Astrocyte (in vitro differentiated cells and primary cell): ENCODE data around the gene ZXDC. TPM values are rescaled to one million over a fixed set of nuclear protein-coding genes. Genes with fewer than 3 reads are reported as not detected.

Source experiments
- DNase-seq: peaks from one replicate; pipeline ENCODE4 v3.0.0-alpha.2; 2010; ENCODE audit warnings: low read depth
- FAIRE-seq: peaks from 2 replicates; lab custom pipeline; 2011; peaks lifted over from hg19 to GRCh38; lab: Jason Lieb, UNC
- H2AFZ ChIP-seq: 2 replicates; pipeline ENCODE4 v1.6.0; 2012; ENCODE audit warnings: low read depth, low read length, inconsistent platforms
- H3K27ac ChIP-seq: 2 replicates; pipeline ENCODE4 v1.5.1; 2011; ENCODE audit warnings: low read depth, low read length, inconsistent platforms
- H3K27me3 ChIP-seq: 2 replicates; pipeline ENCODE4 v1.6.0; 2011; ENCODE audit warnings: low read length, inconsistent platforms; ENCODE audit not compliant: insufficient read depth
- H3K36me3 ChIP-seq: 2 replicates; pipeline ENCODE4 v1.5.1; 2011; ENCODE audit warnings: low read length, inconsistent platforms; ENCODE audit not compliant: insufficient read depth
- H3K4me1 ChIP-seq: 2 replicates; pipeline ENCODE4 v1.5.1; 2011; ENCODE audit warnings: low read length, inconsistent platforms; ENCODE audit not compliant: insufficient read depth
- H3K4me2 ChIP-seq: 2 replicates; pipeline ENCODE4 v1.6.0; 2012; ENCODE audit warnings: low read length, inconsistent platforms
- H3K4me3 ChIP-seq: 2 replicates; pipeline ENCODE4 v1.5.1; 2011; ENCODE audit warnings: low read depth, mild to moderate bottlenecking, low read length, inconsistent platforms; ENCODE audit not compliant: insufficient read depth
- H3K79me2 ChIP-seq: 2 replicates; pipeline ENCODE4 v1.6.0; 2012; ENCODE audit warnings: mild to moderate bottlenecking, low read length, inconsistent platforms; ENCODE audit not compliant: insufficient read depth
- H3K9ac ChIP-seq: 2 replicates; pipeline ENCODE4 v1.6.0; 2012; ENCODE audit warnings: mild to moderate bottlenecking, low read length, inconsistent platforms
- H3K9me3 ChIP-seq: 2 replicates; pipeline ENCODE4 v1.5.1; 2012; ENCODE audit warnings: low read depth, mild to moderate bottlenecking, low read length, inconsistent platforms; ENCODE audit not compliant: insufficient read depth
- H4K20me1 ChIP-seq: 2 replicates; pipeline ENCODE4 v1.6.0; 2012; ENCODE audit warnings: low read length, inconsistent platforms; ENCODE audit not compliant: insufficient read depth
- H3K27ac Mint-ChIP-seq: one replicate; pipeline ENCODE4 v1.8.0; 2021; ENCODE audit warnings: mild to moderate bottlenecking, mixed read lengths; ENCODE audit not compliant: unreplicated experiment
- H3K27me3 Mint-ChIP-seq: one replicate; pipeline ENCODE4 v1.8.0; 2021; ENCODE audit warnings: low read depth, mixed read lengths; ENCODE audit not compliant: unreplicated experiment
- H3K36me3 Mint-ChIP-seq: one replicate; pipeline ENCODE4 v1.8.0; 2021; ENCODE audit warnings: low read depth, mixed read lengths; ENCODE audit not compliant: unreplicated experiment
- H3K4me1 Mint-ChIP-seq: one replicate; pipeline ENCODE4 v1.8.0; 2021; ENCODE audit warnings: low read depth, mixed read lengths; ENCODE audit not compliant: unreplicated experiment
- H3K4me3 Mint-ChIP-seq: one replicate; pipeline ENCODE4 v1.8.0; 2021; ENCODE audit warnings: mild to moderate bottlenecking, moderate library complexity, mixed read lengths; ENCODE audit not compliant: unreplicated experiment
- H3K9me3 Mint-ChIP-seq: one replicate; pipeline ENCODE4 v1.8.0; 2021; ENCODE audit warnings: mild to moderate bottlenecking, mixed read lengths; ENCODE audit not compliant: unreplicated experiment
- EZH2 ChIP-seq: IDR thresholded peaks from 2 replicates; pipeline ENCODE4 v1.6.1; 2012; ENCODE audit warnings: mild to moderate bottlenecking, low read length, inconsistent platforms; ENCODE audit not compliant: insufficient read depth
- total RNA-seq: library from RNA; stranded (reverse); gene quantifications from 2 replicates; pipeline ENCODE4 v1.2.1, GENCODE V29; 2021
- TF ChIP-seq, protein P1 (sequence below): IDR thresholded peaks from 2 replicates; pipeline ENCODE4 v1.5.1; 2011; ENCODE audit warnings: low read depth, mild to moderate bottlenecking, inconsistent platforms, low read length, moderate library complexity; ENCODE audit not compliant: insufficient read depth

Gene ZXDC
- total RNA-seq, 1 donor from 2014 or later: 19.6 TPM

DNA sequence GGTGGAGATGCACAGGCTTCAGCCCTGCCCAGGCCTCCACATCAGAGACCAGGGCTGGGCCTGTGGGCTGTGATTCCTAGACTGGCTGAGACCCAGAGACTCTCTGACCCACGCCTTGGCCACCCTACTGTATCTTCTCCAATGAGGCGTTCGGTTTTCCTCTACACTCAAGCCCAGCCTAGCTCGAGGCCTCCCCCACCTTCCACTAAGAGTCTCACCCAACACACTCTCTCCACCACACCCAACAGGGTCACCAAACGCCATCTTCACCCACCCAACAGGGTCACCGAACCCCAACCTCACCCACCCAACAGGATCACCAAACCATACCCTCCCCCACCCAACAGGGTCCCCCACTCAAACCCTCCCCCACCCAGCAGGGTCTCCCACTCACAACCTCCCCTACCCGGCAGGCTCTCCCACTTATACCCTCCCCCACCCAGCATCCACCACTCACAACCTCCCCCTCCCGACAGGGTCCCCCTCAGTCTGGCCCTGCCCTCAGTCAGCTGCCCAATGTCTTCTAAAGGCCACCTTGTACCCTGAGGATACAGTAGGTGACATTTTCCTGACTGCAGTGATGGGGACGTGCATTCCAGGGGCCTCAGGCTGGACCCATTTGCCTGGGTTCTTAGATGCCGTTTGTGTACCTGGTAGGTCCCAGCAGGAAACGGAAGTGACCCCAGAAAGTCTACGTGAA is 60.6 kb downstream of the ZXDC start:
- Histone ChIP-seq H3K27ac (no peak overlapping the region), H3K27me3 (peaks cover 7% of the 10 kb centered on the region), H3K9me3 (no peaks in the 10 kb centered on the region), H3K4me2 (no peak overlapping the region), H4K20me1 (no peaks in the 10 kb centered on the region), H3K9ac (no peak overlapping the region), H3K4me1 (no peaks in the 10 kb centered on the region), H2AFZ (no peak overlapping the region), H3K79me2 (no peaks in the 10 kb centered on the region), H3K4me3 (no peak overlapping the region), H3K36me3 (no peaks in the 10 kb centered on the region)
- Mint-ChIP-seq H3K27me3 (peaks cover 30% of the 10 kb centered on the region), H3K36me3 (no peaks in the 10 kb centered on the region), H3K4me3 (no peak overlapping the region), H3K4me1 (no peaks in the 10 kb centered on the region), H3K9me3 (peaks cover under 1% of the 10 kb centered on the region), H3K27ac (no peak overlapping the region)
- no peak for FAIRE-seq
- no peak for TF ChIP-seq EZH2
- TF ChIP-seq, protein P1, sequence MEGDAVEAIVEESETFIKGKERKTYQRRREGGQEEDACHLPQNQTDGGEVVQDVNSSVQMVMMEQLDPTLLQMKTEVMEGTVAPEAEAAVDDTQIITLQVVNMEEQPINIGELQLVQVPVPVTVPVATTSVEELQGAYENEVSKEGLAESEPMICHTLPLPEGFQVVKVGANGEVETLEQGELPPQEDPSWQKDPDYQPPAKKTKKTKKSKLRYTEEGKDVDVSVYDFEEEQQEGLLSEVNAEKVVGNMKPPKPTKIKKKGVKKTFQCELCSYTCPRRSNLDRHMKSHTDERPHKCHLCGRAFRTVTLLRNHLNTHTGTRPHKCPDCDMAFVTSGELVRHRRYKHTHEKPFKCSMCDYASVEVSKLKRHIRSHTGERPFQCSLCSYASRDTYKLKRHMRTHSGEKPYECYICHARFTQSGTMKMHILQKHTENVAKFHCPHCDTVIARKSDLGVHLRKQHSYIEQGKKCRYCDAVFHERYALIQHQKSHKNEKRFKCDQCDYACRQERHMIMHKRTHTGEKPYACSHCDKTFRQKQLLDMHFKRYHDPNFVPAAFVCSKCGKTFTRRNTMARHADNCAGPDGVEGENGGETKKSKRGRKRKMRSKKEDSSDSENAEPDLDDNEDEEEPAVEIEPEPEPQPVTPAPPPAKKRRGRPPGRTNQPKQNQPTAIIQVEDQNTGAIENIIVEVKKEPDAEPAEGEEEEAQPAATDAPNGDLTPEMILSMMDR: no peak
- no peak for DNase-seq

GRCh38 chr3:126414406-126414805 is 61.3 kb downstream of the ZXDC start:
- TF ChIP-seq EZH2: no peak
- TF ChIP-seq, protein P1: no peak
- Mint-ChIP-seq H3K4me3 (no peak overlapping the region), H3K9me3 (no peaks in the 10 kb centered on the region), H3K4me1 (no peaks in the 10 kb centered on the region), H3K36me3 (no peaks in the 10 kb centered on the region), H3K27me3 (peaks cover 35% of the 10 kb centered on the region), H3K27ac (no peak overlapping the region)
- H2AFZ ChIP-seq: no peak overlapping the region
- no peak for FAIRE-seq
- H3K9me3 ChIP-seq: no peaks in the 10 kb centered on the region
- H3K4me2 ChIP-seq: no peak overlapping the region
- H3K4me1 ChIP-seq: no peaks in the 10 kb centered on the region
- no peaks in the 10 kb centered on the region for H3K79me2 ChIP-seq
- H3K27me3 ChIP-seq: peaks cover 7% of the 10 kb centered on the region
- H3K27ac ChIP-seq: no peak overlapping the region
- H3K9ac ChIP-seq: no peak overlapping the region
- H3K4me3 ChIP-seq: no peak overlapping the region
- no peak for DNase-seq
- no peaks in the 10 kb centered on the region for H4K20me1 ChIP-seq
- no peaks in the 10 kb centered on the region for H3K36me3 ChIP-seq

DNA sequence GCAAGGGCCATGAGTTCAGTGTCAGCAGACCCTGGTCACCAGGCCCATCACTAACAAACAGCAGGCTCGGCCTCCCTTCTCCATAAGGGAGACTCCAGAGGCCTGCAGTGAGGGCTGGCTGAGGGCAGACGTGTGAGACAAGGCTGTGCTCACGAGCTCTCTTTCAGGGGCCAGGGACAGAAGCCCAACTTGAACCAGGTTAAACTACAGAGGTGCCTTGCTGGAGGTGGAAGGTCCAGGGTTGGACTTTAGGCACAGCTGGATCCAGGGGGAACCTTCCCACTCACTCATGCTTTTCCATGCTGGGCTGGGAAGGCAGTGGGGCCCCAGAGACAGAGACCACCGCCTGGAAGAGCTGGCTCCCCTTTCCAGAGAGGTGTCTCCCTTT is 62.0 kb downstream of the ZXDC start:
- TF ChIP-seq, protein P1: no peak
- TF ChIP-seq EZH2: no peak
- H3K79me2 ChIP-seq: no peaks in the 10 kb centered on the region
- no peaks in the 10 kb centered on the region for H4K20me1 ChIP-seq
- no peaks in the 10 kb centered on the region for H3K9me3 ChIP-seq
- Mint-ChIP-seq H3K9me3 (peaks cover 2% of the 10 kb centered on the region), H3K4me3 (no peak overlapping the region), H3K4me1 (no peaks in the 10 kb centered on the region), H3K27me3 (peaks cover 40% of the 10 kb centered on the region), H3K27ac (no peak overlapping the region), H3K36me3 (no peaks in the 10 kb centered on the region)
- no peak overlapping the region for H3K9ac ChIP-seq
- H2AFZ ChIP-seq: no peak overlapping the region
- DNase-seq (no peak), FAIRE-seq (no peak)
- H3K36me3 ChIP-seq: no peaks in the 10 kb centered on the region
- H3K4me2 ChIP-seq: no peak overlapping the region
- H3K4me1 ChIP-seq: no peaks in the 10 kb centered on the region
- no peak overlapping the region for H3K27ac ChIP-seq
- peaks cover 10% of the 10 kb centered on the region for H3K27me3 ChIP-seq
- H3K4me3 ChIP-seq: no peak overlapping the region
